Stimulated activated CD8-positive, alpha-beta memory T cell treated with anti-CD3 and anti-CD28 coated beads, Interleukin-15, amount 100 ng/mL, for 24 hours (primary cell): ENCODE data around the gene UBL5.
"Not testable (repeated sequence)": the region's sequence is repeated elsewhere in the genome, so short reads cannot be mapped to it uniquely, and the experiment has no call there.

ENCODE experiments used
- DNase-seq: peaks from one replicate; pipeline ENCODE4 v3.0.0-alpha.2; 2020; ENCODE audit warnings: low read depth

UBL5 gene

GRCh38 chr19:9827289-9828238 lies at the start of gene UBL5:
TSS of gene UBL5 (plus strand) at chr19:9827918. CDS start at chr19:9828338, 420 bp downstream.
- peak; percentile 66 for DNase-seq

- DNase-seq: no peak
These were observed 45.4 kb upstream of the UBL5 start for GRCh38 chr19:9782338-9782737.

DNA sequence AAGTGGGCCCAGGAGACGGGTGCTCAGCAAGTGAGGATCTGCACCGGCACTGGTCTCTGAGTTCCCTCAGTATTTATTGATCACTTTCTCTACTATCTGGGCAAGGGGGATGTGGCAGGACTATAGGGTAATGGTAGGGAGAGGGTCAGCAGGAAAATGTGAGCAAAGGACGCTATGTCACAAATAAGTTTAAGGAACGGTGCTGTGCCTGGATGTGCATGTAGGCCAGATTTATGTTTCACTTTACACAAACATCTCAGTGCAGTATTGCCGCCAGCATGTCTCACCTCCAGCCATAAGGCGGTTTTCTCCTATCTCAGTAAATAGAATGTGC lies 43.6 kb upstream of the UBL5 start:
- not testable (repeated sequence) for DNase-seq

- DNase-seq: peak; percentile 83
These were observed 42.1 kb upstream of the UBL5 start for GRCh38 chr19:9785367-9786331.

- DNase-seq: no peak
These were observed 41.4 kb upstream of the UBL5 start for GRCh38 chr19:9786342-9786741.

DNA sequence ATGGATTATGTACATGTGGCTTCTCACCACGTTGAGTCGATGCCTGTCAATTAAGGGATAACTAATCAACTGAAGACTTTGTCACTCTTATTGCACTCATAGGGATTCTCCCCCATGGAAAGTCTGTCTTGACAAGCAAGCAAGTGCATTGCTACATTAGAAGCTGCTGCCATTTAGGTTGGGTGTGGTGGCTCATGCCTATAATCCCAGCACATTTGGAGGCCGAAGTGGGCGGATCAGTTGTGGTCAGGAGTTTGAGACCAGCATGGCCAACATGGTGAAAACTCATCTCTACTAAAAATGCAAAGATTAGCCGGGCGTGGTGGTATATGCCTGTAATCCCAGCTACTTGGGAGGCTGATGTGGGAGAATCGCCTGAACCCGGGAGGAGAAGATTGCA lies 40.9 kb upstream of the UBL5 start:
- DNase-seq: no peak

- not testable (repeated sequence) for DNase-seq
These were observed 39.1 kb upstream of the UBL5 start for GRCh38 chr19:9788604-9789003.

DNA sequence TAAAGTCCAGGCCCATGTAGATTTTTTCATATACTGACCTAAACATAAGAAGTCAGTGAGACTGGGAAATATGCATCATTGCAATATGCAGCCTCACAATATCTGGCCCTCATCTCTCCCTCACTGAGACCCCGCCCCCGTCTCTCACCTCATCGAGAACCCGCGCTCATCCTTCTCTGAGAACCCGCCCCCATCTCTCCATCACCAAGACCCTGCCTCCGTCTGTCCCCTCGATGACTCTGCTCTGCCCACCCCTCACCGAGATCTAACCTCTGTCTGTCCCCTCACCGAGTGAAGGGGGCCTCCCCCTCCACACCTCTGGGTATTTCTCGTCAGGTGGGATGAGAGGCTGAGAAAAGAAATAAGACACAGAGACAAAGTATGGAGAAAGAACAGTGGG lies 38.7 kb upstream of the UBL5 start:
- DNase-seq: no peak

- not testable (repeated sequence) for DNase-seq
These were observed 38.1 kb upstream of the UBL5 start for GRCh38 chr19:9789579-9789978.

DNA sequence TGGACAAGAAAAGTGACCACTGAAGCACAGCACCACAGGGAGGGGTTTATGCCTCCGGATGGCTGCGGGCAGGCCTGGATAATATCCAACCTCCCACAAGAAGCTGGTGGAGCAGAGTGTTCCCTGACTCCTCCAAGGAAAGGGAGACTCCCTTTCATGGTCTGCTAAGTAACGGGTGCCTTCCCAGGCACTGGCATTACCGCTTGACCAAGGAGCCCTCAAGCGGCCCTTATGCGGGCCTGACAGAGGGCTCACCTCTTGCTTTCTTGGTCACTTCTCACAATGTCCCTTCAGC lies 36.7 kb upstream of the UBL5 start:
- DNase-seq: not testable (repeated sequence)

DNA sequence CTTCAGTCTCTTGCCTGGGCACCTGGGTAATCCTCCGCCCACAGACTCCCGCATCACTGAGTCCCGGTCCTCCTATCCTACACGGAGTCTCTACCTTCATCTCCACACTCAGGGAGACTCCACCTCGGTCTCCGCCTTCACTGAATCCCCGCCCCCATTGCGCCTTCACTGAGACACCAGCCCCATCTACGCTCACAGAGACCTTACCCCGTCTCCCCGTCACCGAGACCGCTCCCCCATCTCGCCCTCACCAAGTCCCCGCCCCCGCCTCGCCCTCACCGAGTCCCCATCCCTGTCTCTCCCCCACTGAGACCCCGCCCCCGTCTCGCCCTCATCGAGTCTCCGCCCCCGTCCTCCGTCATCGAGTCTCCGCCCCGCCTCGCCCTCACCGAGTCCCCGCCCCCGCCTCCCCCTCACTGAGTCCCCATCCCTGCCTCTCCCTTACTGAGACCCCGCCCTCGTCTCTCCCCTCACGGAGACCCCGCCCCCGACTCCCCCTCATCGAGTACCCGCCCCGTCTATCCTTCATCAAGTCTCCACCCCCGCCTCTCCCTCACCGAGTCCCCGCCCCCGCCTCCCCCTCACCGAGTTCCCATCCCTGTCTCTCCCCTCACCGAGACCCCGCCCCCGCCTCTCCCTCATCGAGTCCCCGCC lies 36.0 kb upstream of the UBL5 start:
- DNase-seq: peak; percentile 77

DNA sequence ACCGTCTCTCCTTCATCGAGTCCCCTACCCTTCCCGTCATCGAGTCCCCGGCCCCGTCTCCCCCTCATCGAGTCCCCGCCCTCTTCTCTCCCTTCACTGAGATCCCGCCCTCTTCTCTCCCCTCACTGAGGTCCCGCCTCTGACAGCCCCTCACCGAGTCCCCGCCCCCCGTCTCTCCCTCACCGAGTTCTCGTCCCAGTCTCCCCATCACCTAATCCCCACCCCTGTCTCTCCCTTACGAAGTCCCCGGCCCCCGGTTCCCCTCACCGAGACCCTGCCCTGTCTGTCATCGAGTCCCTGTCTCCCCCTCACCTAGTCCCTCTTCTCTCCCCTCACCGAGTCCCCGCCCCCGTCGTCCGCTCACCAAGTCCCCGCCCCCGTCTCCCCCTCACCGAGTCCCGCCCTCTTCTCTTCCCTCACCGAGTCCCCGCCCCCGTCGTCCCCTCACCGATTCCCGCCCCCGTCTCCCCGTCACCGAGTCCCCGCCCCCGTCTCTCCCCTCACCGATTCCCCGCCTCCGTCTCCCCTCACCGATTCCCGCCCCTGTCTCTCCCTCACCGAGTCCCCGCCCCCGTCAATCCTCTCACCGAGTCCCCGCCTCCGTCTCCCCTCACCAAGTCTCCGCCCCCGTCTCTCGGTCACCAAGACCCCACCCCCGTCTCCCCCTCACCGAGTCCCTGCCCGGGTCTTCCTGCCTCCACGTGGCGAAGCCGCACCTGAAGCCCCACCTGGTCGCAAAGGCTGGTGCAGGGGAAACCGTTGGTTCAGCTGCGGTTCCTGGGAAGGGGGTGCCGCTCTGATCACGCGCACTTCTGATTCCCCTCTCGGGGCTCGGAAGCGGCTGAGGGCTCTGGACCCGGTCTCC lies 35.3 kb upstream of the UBL5 start:
- peak; percentile 56 for DNase-seq

DNA sequence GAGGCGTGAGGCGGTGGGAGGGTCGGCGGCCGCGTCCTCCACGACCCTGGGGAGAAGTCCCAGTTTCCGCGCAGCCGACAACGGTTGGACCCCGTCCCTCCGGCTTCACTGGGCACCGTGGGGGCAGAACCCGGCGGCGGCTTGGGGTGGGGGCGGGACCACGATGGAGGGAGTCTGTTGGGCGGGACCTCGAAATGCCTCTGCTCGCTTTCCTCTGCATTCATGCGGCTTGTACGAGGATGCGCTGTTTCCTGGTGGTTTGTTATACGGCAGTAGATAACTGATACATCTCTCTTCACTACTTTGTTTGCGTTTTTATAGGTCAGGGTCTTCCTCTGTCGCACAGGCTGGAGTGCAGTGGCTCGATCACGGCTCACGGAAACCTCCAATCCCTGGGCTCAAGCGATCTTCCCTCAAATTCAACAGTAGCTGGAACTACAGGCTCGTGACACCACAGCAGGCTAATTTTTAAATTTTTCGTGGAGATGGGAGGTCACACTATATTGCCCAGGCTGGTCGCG lies 34.6 kb upstream of the UBL5 start:
- peak; percentile 24 for DNase-seq

DNA sequence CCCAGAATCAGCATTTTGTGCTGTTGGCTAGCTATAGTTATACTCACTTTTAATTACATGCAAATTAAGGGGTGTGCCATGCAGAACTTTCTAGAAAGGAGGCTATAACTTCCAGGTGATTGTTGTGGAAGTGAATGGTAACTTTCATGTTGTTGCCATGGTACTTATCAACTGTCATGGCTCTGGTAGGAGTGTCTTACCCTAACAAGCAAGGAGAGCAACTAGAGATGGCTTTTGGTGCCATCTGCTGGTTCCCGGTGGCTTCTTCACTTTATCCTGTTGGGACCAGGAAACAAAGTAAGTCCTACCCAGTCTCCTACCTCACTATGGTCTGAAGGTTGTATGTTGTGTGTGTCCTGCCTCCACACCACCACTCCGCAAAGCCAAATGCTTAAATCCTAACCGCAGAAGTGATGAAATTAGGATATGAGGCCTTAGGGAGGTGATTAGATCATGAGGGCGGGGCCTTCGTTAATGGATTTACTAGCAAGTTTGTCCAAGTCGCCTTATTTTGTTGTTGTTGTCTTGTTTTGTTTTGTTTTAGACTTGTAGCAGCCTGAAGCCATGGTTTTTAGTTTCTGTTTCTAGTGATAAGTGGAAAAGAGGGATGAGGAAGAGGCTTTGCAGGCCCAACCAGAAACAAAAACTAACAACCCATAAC lies 31.5 kb upstream of the UBL5 start:
- DNase-seq: peak; percentile 26

GRCh38 chr19:9797871-9798270 lies 29.8 kb upstream of the UBL5 start:
- DNase-seq: no peak

DNA sequence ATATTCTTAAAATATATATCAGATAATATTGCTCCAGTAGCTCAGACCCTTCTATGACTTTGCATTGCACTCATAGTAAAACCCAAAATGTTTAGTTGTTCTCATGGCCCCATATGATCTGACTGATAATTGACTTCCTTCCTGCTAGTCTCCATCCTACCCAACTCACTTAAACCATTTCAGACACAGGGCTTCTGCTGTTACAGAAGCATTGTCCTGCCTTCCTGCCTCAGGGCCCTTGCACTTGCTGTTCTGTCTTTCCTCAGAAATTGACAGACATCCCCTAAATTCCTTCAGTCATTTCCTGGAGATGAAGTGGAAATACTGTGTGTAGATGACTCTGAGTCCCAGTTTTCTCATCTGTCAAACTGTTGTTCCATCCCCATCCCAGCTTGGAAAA lies 28.6 kb upstream of the UBL5 start:
- DNase-seq: no peak

DNA sequence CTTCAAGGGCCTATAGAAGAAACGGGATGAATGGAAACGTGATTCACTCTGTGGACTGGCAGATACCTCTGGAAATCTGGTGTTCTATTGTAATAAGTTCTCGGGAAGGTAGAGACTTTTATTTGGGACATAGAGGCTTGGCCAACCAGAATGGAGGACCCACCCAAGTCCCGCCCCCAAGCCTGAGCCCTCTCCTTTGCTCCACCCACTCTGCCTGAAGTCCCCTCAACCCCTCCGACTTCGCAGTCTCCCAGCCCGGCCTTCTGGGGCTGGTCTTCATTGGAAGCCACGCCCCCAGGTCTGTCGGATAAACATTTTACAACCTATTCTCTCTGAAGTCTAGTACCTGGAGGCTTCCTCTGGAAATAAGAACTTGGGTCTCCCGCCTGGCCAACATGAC lies 25.7 kb upstream of the UBL5 start:
- DNase-seq: no peak

DNA sequence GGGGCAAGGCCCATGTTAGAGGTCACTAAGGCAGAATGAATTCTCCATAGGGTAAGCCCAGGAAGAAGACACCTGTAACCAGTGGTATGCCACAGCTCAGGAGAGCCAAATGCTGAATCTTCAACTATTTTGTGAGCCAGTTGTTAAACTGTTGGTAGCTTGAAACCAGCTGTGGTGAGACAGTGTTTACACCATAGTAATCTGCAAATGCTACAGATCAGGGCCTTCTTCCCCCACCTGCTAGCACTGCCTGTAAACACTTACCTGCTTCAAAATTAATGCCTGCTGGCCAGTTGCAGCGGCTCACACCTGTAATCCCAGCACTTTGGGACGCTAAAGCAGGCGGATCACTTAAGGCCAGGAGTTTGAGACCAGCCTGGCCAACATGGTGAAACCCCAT lies 20.9 kb upstream of the UBL5 start:
- no peak for DNase-seq

DNA sequence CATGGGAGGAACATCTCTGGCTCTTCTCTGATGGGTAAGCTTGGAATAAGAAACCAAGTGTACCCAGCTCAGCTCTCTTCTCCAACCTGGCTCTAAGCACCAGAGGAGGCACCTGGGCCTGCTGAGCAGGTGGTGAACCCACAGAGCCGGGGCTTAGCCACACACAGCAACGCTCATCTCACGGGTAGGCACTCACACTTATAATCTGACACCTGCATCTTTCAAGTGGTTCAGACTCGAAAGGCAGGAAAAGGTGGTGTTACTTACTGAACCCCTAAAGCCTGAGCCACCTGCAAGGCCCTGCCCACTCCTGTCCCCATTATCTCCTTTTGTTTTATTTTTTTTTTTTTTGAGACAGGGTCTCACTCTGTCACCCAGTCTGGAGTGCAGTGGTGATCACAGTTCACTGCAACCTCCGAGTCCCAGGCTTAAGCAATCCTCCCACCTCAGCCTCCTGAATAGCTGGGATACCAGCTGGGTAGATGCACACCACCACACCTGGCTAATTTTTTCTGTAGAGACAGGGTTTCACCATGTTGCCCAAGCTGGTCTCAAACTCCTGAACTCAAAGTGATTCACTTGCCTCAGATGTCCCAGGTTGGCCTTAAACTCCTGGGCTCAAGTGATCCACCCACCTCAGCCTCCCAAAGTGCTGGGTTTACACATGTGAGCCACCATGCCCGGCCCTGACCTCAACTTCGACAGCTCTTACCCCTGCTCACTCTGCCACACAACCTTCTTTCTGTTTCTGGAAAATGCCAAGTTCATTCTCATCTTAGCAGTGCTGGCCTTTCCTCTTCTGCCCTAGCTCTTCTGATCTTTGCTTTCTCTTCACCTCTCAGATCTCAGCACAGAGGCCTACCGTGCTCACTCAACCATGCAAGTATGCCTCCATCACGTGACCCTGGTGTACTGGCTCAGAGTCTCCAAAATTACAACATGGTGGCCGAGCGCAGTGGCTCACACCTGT lies 18.6 kb upstream of the UBL5 start:
- DNase-seq: no peak

DNA sequence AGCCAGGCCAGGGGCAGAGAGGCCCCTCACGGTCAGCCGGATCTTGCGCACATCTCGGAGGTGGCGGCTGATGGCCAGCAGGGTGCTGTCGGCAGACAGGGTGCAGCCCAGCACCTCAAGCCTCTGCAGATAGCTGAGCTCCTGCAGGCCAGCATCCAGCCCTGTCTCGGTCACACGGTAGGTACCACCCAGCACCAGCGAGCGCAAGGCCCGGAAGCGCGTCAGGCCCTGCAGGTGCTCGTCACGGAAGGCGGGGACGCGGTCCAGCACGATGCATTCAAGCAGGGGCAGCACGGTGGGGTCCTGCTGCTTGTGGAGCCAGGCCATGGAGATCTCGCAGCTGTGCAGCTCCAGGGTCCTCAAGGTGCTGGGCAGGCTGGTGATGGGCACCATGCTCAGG lies 16.6 kb upstream of the UBL5 start:
- DNase-seq: no peak
